K562 (cell line): ENCODE data around the gene P3H4. TPM values are rescaled to one million over a fixed set of nuclear protein-coding genes. Genes with fewer than 3 reads are reported as not detected.

ENCODE experiments used
- CC2D1A ChIP-seq: fragments of 450-650 bp; IDR thresholded peaks from 2 replicates; pipeline ENCODE4 v1.6.1; 2017; ENCODE audit warnings: mild to moderate bottlenecking
- CREB3L1 ChIP-seq: fragments of 450-650 bp; IDR thresholded peaks from 2 replicates; pipeline ENCODE4 v1.6.1; 2014; ENCODE audit warnings: low read depth, mild to moderate bottlenecking, moderate library complexity, borderline replicate concordance
- DPF2 ChIP-seq: fragments of 450-650 bp; IDR thresholded peaks from 2 replicates; pipeline ENCODE4 v1.6.1; 2016
- KLF1 ChIP-seq: fragments of 450-650 bp; IDR thresholded peaks from 2 replicates; pipeline ENCODE4 v1.6.1; 2016; ENCODE audit warnings: missing genetic modification characterization, missing compliant biosample characterization
- KLF16 ChIP-seq: IDR thresholded peaks from 2 replicates; pipeline ENCODE4 v1.6.1; 2016; ENCODE audit warnings: antibody characterized with exemption
- MAFF ChIP-seq: IDR thresholded peaks from 2 replicates; pipeline ENCODE4 v1.6.1; 2012; ENCODE audit warnings: low read length, improper control_type of control experiment
- NCOR1 ChIP-seq: fragments of 450-650 bp; IDR thresholded peaks from 2 replicates; pipeline ENCODE4 v1.6.1; 2016; ENCODE audit warnings: mild to moderate bottlenecking, moderate library complexity
- NR2F6 ChIP-seq: fragments of 450-650 bp; formaldehyde crosslinking; IDR thresholded peaks from 2 replicates; pipeline ENCODE4 v1.4.0; 2020; ENCODE audit warnings: mild to moderate bottlenecking
- NRF1 ChIP-seq, 2 experiments: fragments of 450-650 bp; IDR thresholded peaks in 1 of 2; conservative IDR thresholded peaks in 1 of 2; 2 replicates each; pipeline ENCODE4 v1.6.1; 2014; ENCODE audit warnings: mild to moderate bottlenecking in 2 of 2
- POLR2H ChIP-seq: IDR thresholded peaks from 2 replicates; pipeline ENCODE4 v1.6.1; 2016; ENCODE audit warnings: missing genetic modification characterization, low read depth, mild to moderate bottlenecking, control low read depth, missing compliant biosample characterization, moderate library complexity
- U2AF1 ChIP-seq: fragments of 200-400 bp; formaldehyde crosslinking; optimal IDR thresholded peaks from 2 replicates; pipeline ENCODE3; 2017; ENCODE audit warnings: mild to moderate bottlenecking, low read depth, low read length, moderate library complexity
- ZC3H8 ChIP-seq: fragments of 450-650 bp; IDR thresholded peaks from 2 replicates; pipeline ENCODE4 v1.6.1; 2017
- ZNF408 ChIP-seq: fragments of 250-450 bp; sonication (Bioruptor Pico); IDR thresholded peaks from 2 replicates; pipeline ENCODE4 v1.4.0; 2020; ENCODE audit warnings: low read depth, mild to moderate bottlenecking, moderate library complexity
- ZNF740 ChIP-seq, 3 experiments: fragments of 200-800 bp in 1 of 3; sonication (Bioruptor generic) in 1 of 3; sonication (generic) in 1 of 3; formaldehyde crosslinking in 1 of 3; IDR thresholded peaks; 2 replicates each; pipeline versions ENCODE4 v1.6.1 to v1.8.0; 2016 to 2022; ENCODE audit warnings: mild to moderate bottlenecking in 2 of 3, missing compliant biosample characterization in 2 of 3, missing genetic modification characterization in 2 of 3, missing genetic modification reagents in 1 of 3
- polyA plus RNA-seq, 8 experiments: library from polyadenylated mRNA; depleted of rRNA in 4 of 8; stranded (reverse) in 5 of 8; unstranded in 3 of 8; fragments of >200 nt; fragmentation: Nextera tagmentation in 2 of 8; fragmentation: Illumina TruSeq in 1 of 8; extraction: Ambion mirVana in 2 of 8; extraction: Trizol in 1 of 8; gene quantifications; 2 replicates each; pipeline versions ENCODE4 v1.2.1 to v1.2.3, GENCODE V29; 2011 to 2014; ENCODE audit warnings: inconsistent platforms in 1 of 8, missing spikeins in 1 of 8
- total RNA-seq, 7 experiments: library from RNA; depleted of rRNA in 6 of 7; stranded (reverse); fragments of >200 nt in 6 of 7; fragmentation: Illumina TruSeq in 2 of 7; extraction: Trizol in 2 of 7; gene quantifications; 2 replicates each; pipeline versions ENCODE4 v1.2.1 to v1.2.3, GENCODE V29; 2011 to 2021; ENCODE audit warnings: low replicate concordance in 1 of 7
- TF ChIP-seq, protein P1 (sequence below): sonication (generic); formaldehyde crosslinking; IDR thresholded peaks from 2 replicates; pipeline ENCODE4 v1.8.0; 2022; ENCODE audit warnings: mild to moderate bottlenecking, missing genetic modification reagents, borderline replicate concordance
- TF ChIP-seq, protein P2 (sequence below): fragments of 450-650 bp; conservative IDR thresholded peaks from 2 replicates; pipeline ENCODE4 v1.6.1; 2016; ENCODE audit warnings: missing genetic modification characterization, low read depth, mild to moderate bottlenecking, control low read depth, missing compliant biosample characterization
- TF ChIP-seq, protein P3 (sequence below): fragments of 450-650 bp; formaldehyde crosslinking; IDR thresholded peaks from 2 replicates; pipeline ENCODE4 v1.4.0; 2022; ENCODE audit warnings: mild to moderate bottlenecking, moderate library complexity
- TF ChIP-seq, protein P4 (sequence below): sonication (generic); formaldehyde crosslinking; IDR thresholded peaks from 2 replicates; pipeline ENCODE4 v1.8.0; 2022; ENCODE audit warnings: mild to moderate bottlenecking, low read depth, missing genetic modification reagents

Gene P3H4
- total and polyA plus RNA-seq, 9 of the 15 experiments (the other 6 are each of a cell fraction or from before 2014, with no cell fraction given) = 0.10 to 3.7 (median 1.0) TPM

GRCh38 chr17:41785091-41785858 lies 26.5 kb downstream of the P3H4 start (continued):
- no peak for TF ChIP-seq NCOR1
- 0 out of 2 replicates have a peak, but pooled peaks have one; percentile 30 for TF ChIP-seq CC2D1A
- TF ChIP-seq, protein P1, sequence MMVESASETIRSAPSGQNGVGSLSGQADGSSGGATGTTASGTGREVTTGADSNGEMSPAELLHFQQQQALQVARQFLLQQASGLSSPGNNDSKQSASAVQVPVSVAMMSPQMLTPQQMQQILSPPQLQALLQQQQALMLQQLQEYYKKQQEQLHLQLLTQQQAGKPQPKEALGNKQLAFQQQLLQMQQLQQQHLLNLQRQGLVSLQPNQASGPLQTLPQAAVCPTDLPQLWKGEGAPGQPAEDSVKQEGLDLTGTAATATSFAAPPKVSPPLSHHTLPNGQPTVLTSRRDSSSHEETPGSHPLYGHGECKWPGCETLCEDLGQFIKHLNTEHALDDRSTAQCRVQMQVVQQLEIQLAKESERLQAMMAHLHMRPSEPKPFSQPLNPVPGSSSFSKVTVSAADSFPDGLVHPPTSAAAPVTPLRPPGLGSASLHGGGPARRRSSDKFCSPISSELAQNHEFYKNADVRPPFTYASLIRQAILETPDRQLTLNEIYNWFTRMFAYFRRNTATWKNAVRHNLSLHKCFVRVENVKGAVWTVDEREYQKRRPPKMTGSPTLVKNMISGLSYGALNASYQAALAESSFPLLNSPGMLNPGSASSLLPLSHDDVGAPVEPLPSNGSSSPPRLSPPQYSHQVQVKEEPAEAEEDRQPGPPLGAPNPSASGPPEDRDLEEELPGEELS (CRISPR knock-in tag) = no peak
- TF ChIP-seq, protein P2, sequence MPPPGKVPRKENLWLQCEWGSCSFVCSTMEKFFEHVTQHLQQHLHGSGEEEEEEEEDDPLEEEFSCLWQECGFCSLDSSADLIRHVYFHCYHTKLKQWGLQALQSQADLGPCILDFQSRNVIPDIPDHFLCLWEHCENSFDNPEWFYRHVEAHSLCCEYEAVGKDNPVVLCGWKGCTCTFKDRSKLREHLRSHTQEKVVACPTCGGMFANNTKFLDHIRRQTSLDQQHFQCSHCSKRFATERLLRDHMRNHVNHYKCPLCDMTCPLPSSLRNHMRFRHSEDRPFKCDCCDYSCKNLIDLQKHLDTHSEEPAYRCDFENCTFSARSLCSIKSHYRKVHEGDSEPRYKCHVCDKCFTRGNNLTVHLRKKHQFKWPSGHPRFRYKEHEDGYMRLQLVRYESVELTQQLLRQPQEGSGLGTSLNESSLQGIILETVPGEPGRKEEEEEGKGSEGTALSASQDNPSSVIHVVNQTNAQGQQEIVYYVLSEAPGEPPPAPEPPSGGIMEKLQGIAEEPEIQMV (tag) = no peak
- TF ChIP-seq MAFF = no peak
- TF ChIP-seq POLR2H = no peak
- TF ChIP-seq KLF16 = no peak
- no peak for TF ChIP-seq ZC3H8
- TF ChIP-seq CREB3L1 = no peak
- TF ChIP-seq KLF1 (tag) = no peak
- TF ChIP-seq ZNF408 (CRISPR knock-in tag) = no peak
- TF ChIP-seq, protein P3, sequence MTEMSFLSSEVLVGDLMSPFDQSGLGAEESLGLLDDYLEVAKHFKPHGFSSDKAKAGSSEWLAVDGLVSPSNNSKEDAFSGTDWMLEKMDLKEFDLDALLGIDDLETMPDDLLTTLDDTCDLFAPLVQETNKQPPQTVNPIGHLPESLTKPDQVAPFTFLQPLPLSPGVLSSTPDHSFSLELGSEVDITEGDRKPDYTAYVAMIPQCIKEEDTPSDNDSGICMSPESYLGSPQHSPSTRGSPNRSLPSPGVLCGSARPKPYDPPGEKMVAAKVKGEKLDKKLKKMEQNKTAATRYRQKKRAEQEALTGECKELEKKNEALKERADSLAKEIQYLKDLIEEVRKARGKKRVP (CRISPR knock-in tag) = no peak
- peak in 1 of 2 experiments; percentile 21; a peak in 1 of 4 replicates for TF ChIP-seq NRF1 (conservative IDR thresholded peaks at IDR 0.05 in 1 of 2, IDR thresholded peaks at IDR 0.05 in 1 of 2)
- no peak for TF ChIP-seq U2AF1
- no peak for TF ChIP-seq NR2F6 (CRISPR knock-in tag)
- TF ChIP-seq ZNF740 (CRISPR knock-in tag; IDR thresholded peaks at IDR 0.05) = peak; percentile 62; the same call in 1 of the 2 replicates
- peak in 1 of 2 experiments; percentile 67; a peak in 1 of 4 replicates for TF ChIP-seq ZNF740 (tag; IDR thresholded peaks at IDR 0.05)
- TF ChIP-seq, protein P4, sequence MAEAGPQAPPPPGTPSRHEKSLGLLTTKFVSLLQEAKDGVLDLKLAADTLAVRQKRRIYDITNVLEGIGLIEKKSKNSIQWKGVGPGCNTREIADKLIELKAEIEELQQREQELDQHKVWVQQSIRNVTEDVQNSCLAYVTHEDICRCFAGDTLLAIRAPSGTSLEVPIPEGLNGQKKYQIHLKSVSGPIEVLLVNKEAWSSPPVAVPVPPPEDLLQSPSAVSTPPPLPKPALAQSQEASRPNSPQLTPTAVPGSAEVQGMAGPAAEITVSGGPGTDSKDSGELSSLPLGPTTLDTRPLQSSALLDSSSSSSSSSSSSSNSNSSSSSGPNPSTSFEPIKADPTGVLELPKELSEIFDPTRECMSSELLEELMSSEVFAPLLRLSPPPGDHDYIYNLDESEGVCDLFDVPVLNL (CRISPR knock-in tag) = no peak
- peak; percentile 14 for TF ChIP-seq DPF2
